GM10266 (cell line): Measurements from ENCODE around the gene POLR1B.

Source experiments
- DNase-seq: peaks from one replicate; pipeline ENCODE4 v3.0.0; 2012; ENCODE audit errors: extremely low spot score
- CTCF ChIP-seq: IDR thresholded peaks from 2 replicates; pipeline ENCODE4 v1.5.1; 2012; ENCODE audit warnings: mild to moderate bottlenecking, low read depth; ENCODE audit not compliant: control insufficient read depth, insufficient read depth; ENCODE audit errors: missing control alignments

The POLR1B gene

GRCh38 chr2:112621790-112622527, 79.7 kb downstream of the POLR1B start:
- no peak for DNase-seq
- TF ChIP-seq CTCF = no peak

GRCh38 chr2:112622528-112622849, 80.2 kb downstream of the POLR1B start:
- DNase-seq = no peak
- TF ChIP-seq CTCF = no peak

- DNase-seq = no peak
- no peak for TF ChIP-seq CTCF
These were observed 81.9 kb downstream of the POLR1B start for GRCh38 chr2:112623913-112624777.

GRCh38 chr2:112625474-112626114, 83.3 kb downstream of the POLR1B start:
- DNase-seq = no peak
- no peak for TF ChIP-seq CTCF

GRCh38 chr2:112626604-112627059, 84.4 kb downstream of the POLR1B start:
- peak; percentile 62 for DNase-seq
- TF ChIP-seq CTCF = peak; percentile 92
